ENCODE measurements around the gene TMCO4.

Gene TMCO4

DNA sequence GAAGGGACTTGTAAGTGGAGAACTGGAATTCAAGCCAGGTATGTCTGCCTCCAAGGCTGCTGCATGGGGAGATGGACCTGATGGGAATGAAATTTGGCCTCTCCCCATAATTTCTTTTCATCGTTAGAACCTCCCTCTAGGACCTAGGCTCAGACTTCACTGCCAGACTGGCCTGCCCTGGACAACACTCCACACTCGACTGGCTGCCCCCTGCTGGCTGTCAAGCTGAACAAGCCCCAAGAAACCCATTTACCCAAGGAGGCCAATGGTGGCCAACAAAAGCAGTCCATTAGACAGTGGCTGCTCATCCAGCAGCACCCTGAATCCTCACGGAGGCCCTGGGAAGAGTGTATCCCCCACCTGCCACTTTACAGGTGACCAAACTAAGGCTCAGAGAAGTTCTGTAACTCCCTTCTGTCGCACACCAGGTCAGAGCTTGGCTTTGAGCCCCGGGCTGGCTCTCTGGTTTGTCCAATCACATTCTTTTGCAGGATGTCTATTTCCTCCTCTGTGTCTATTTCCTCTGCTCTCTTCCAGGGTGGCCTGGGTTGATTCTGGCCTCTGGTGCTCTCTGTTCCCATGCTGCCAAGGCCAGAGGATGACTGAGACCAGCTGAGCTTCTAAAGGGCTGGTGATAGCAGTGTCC is 11.6 kb upstream of the TMCO4 start:
- Histone ChIP-seq H3K27me3 (no peaks in the 10 kb centered on the region), H3K9me3 (no peaks in the 10 kb centered on the region), H3K4me3 (ENCODE audit: low read depth in 1 of 2, low read length in 1 of 2) (no peak overlapping the region), H3K27ac (no peak overlapping the region), H3K4me1 (ENCODE audit: control insufficient read depth in 1 of 2, insufficient read depth in 1 of 2, low read depth in 1 of 2, low read length in 1 of 2) (no peaks in the 10 kb centered on the region), H3K36me3 (no peaks in the 10 kb centered on the region)
- TF ChIP-seq, protein P1, sequence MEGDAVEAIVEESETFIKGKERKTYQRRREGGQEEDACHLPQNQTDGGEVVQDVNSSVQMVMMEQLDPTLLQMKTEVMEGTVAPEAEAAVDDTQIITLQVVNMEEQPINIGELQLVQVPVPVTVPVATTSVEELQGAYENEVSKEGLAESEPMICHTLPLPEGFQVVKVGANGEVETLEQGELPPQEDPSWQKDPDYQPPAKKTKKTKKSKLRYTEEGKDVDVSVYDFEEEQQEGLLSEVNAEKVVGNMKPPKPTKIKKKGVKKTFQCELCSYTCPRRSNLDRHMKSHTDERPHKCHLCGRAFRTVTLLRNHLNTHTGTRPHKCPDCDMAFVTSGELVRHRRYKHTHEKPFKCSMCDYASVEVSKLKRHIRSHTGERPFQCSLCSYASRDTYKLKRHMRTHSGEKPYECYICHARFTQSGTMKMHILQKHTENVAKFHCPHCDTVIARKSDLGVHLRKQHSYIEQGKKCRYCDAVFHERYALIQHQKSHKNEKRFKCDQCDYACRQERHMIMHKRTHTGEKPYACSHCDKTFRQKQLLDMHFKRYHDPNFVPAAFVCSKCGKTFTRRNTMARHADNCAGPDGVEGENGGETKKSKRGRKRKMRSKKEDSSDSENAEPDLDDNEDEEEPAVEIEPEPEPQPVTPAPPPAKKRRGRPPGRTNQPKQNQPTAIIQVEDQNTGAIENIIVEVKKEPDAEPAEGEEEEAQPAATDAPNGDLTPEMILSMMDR (IDR thresholded peaks at IDR 0.05) = no peak

DNA sequence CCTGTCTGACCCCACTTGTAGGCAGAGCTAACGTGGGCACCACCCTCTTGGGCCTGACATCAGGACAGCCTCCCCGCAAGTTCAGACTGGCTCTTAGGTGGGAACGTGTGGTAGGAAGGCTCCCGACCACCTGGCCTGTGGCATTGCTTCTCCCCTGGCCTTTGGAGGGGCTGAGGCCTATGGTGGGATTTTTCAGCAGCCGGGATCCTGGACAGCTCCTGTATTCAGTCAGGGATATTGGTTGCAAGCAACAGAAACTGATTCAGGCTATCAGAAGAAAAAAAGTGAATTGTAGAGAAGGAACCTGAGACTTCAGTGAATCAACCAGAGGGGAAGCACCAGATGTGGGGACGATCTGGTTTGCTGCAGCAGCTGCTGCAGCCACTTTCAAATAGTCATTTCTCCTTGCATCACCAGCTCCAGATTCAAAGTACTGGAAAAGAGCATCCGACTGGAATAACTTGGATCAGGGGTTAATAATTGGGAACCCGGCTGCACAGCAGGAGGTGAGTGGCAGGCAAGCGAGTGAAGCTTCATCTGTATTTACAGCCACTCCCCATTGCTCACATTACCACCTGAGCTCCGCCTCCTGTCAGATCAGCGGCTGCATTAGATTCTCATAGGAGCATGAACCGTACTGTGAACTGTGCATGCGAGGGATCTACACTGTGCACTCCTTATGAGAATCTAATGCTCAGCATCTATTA is 9.5 kb upstream of the TMCO4 start:
- Histone ChIP-seq H3K36me3 (no peaks in the 10 kb centered on the region), H3K4me3 (ENCODE audit: low read depth in 1 of 2, low read length in 1 of 2) (no peak overlapping the region), H3K27me3 (no peaks in the 10 kb centered on the region), H3K4me1 (ENCODE audit: control insufficient read depth in 1 of 2, insufficient read depth in 1 of 2, low read depth in 1 of 2, low read length in 1 of 2) (no peaks in the 10 kb centered on the region), H3K9me3 (no peaks in the 10 kb centered on the region), H3K27ac (no peak overlapping the region)
- TF ChIP-seq, protein P1 (IDR thresholded peaks at IDR 0.05) = no peak

DNA sequence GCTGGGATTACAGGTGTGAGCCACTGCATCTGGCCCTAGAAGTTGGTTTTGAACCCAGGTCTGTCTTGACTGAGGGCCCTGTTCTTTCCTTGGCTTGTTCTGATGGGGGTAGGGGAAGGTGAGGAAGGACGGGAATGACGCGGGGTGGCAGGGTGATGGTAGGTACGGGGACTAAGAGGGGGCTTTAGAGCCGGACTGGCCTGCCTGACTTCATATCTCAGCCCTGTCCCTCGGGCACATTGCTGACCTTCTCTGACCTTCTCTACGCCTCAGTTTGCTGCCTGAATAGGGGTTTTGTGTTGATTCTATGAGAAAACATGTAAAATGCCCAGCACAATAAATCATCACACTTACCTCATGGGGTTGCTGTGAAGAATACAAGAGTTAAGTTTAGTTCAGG is 8.6 kb upstream of the TMCO4 start:
- H3K27ac ChIP-seq = no peak overlapping the region
- no peaks in the 10 kb centered on the region for H3K4me1 ChIP-seq (ENCODE audit: control insufficient read depth in 1 of 2, insufficient read depth in 1 of 2, low read depth in 1 of 2, low read length in 1 of 2)
- H3K4me3 ChIP-seq (ENCODE audit: low read depth in 1 of 2, low read length in 1 of 2) = no peak overlapping the region

DNA sequence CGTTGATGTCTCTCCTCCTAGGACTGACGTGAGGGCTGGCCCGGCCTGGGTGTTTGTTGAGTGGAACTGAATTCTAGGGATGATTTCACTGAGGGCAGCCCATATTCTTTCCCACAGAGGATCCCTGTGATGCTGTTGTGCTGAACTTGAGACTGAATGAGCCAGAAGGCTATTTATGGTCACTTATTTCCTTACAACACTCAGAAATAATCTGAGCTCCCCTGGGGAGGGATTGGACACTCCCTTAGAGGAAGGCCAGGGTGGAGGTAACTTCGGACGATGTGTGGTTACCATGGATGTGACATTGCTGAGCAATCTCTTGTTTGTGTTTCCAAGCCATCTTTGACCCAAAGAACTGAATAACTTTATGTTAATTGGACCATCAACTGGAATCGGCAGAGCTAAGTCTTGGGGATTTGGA is 5.1 kb upstream of the TMCO4 start:
- TF ChIP-seq, protein P1 (IDR thresholded peaks at IDR 0.05) = no peak
- Histone ChIP-seq H3K4me3 (ENCODE audit: low read depth in 1 of 2, low read length in 1 of 2) (no peak overlapping the region), H3K9me3 (no peaks in the 10 kb centered on the region), H3K36me3 (no peaks in the 10 kb centered on the region), H3K27me3 (peaks cover 20% of the 10 kb centered on the region), H3K27ac (no peak overlapping the region), H3K4me1 (ENCODE audit: control insufficient read depth in 1 of 2, insufficient read depth in 1 of 2, low read depth in 1 of 2, low read length in 1 of 2) (peaks cover 0 to 3% of the 10 kb centered on the region in 2 experiments)

More for the DNA sequence above, 8.6 kb upstream of the TMCO4 start:
- TF ChIP-seq, protein P1 (IDR thresholded peaks at IDR 0.05) = no peak
- no peaks in the 10 kb centered on the region for H3K27me3 ChIP-seq
- no peaks in the 10 kb centered on the region for H3K36me3 ChIP-seq
- H3K9me3 ChIP-seq = no peaks in the 10 kb centered on the region

DNA sequence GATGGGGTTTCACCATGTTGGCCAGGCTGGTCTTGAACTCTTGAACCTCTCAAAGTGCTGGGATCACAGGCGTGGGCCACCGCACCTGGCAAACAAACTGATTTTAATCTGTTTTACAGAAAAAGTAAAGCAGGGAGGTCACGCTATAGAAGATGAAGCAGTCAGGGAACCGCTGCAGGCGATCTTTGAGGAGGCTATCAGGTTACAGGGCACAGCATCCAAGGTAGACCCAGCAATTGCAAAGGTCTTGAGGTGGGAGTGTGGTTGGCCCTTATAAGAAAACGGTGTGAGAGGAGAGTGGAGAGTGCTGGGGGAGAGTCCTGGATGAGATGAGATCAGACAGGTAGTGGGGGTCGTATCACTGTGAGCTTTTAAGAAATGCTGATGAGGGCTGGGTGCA is 2.6 kb upstream of the TMCO4 start:
- H3K36me3 ChIP-seq = no peaks in the 10 kb centered on the region
- no peaks in the 10 kb centered on the region for H3K9me3 ChIP-seq
- no peak overlapping the region for H3K4me3 ChIP-seq (ENCODE audit: low read depth in 1 of 2, low read length in 1 of 2)
- TF ChIP-seq, protein P1 (IDR thresholded peaks at IDR 0.05) = no peak
- no peak overlapping the region for H3K27ac ChIP-seq
- peaks cover 20% of the 10 kb centered on the region for H3K27me3 ChIP-seq
- H3K4me1 ChIP-seq (ENCODE audit: control insufficient read depth in 1 of 2, insufficient read depth in 1 of 2, low read depth in 1 of 2, low read length in 1 of 2) = peaks cover 9 to 12% of the 10 kb centered on the region in 2 experiments
